Adrenal gland (tissue), 5 donors: ENCODE measurements around the gene GREM2.

Experiments
- CTCF ChIP-seq, 6 experiments: fragments of 450-650 bp in 4 of 6; fragments of 200-600 bp in 2 of 6; sonication (generic) in 1 of 6; IDR thresholded peaks; 1 replicate in 5 of 6; 2 replicates in 1 of 6; pipeline versions ENCODE4 v1.5.1 to v1.8.0; 2016 to 2021; ENCODE audit warnings: antibody characterized with exemption in 6 of 6, mild to moderate bottlenecking in 2 of 6, moderate library complexity in 1 of 6
- POLR2A ChIP-seq, 2 donors: fragments of 450-650 bp; IDR thresholded peaks; one replicate each; pipeline ENCODE4 v1.6.1; 2017; ENCODE audit warnings: antibody characterized with exemption in 2 of 2, mild to moderate bottlenecking in 2 of 2, moderate library complexity in 1 of 2
- donor health status: DM: no; HTN: no; CAD: no.

DNA sequence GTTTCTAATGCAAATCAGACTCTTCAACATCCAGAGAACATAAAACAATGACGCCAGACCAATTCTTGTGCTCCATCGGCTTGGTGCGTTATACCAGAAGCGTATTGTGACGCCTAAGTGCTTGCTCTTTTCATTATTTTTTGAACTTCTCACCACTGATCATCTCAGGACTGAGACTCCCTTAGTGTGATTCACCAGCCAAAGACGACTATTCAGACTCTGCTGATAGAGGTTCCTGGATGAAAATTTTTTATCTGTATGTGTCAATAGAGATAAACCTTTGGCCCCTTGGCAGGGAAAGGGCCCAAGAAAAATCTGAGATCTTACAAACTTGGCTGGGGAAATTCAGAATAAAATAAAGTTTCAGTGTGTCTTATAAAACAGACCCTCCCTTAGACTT, 856 bp upstream of the GREM2 start:
- TF ChIP-seq CTCF (IDR thresholded peaks at IDR 0.05) = no peak
- no peak for TF ChIP-seq POLR2A (IDR thresholded peaks at IDR 0.05)
